Spleen (tissue), 11 donors: ENCODE measurements around the gene PICALM. TPM values are rescaled to one million over a fixed set of nuclear protein-coding genes. Genes with fewer than 3 reads are reported as not detected.

Experiments used
- DNase-seq: peaks from one replicate; pipeline ENCODE4 v3.0.0-alpha.2; 2020
- H3K27ac ChIP-seq, 8 donors: fragments of 200-600 bp; sonication (generic) in 7 of 8; 1 replicate in 4 of 8; 2 replicates in 4 of 8; pipeline versions ENCODE4 v1.5.0 to v1.8.0; 2016 to 2021; ENCODE audit warnings: inconsistent platforms in 4 of 8, mild to moderate bottlenecking in 4 of 8, moderate library complexity in 1 of 8
- H3K27me3 ChIP-seq, 7 donors: fragments of 200-600 bp; sonication (generic) in 6 of 7; replicated peaks in 1 of 7; 1 replicate in 4 of 7; 2 replicates in 3 of 7; pipeline versions ENCODE4 v1.5.0 to v1.8.0; 2016 to 2021; ENCODE audit warnings: inconsistent platforms in 3 of 7, mild to moderate bottlenecking in 1 of 7
- H3K36me3 ChIP-seq, 6 donors: fragments of 200-600 bp; sonication (generic) in 5 of 6; 1 replicate in 4 of 6; 2 replicates in 2 of 6; pipeline versions ENCODE4 v1.5.0 to v1.8.0; 2016 to 2021; ENCODE audit warnings: inconsistent platforms in 2 of 6
- H3K4me1 ChIP-seq, 6 donors: fragments of 200-600 bp; sonication (generic) in 5 of 6; 1 replicate in 3 of 6; 2 replicates in 3 of 6; pipeline versions ENCODE4 v1.5.0 to v1.8.0; 2016 to 2021; ENCODE audit warnings: inconsistent platforms in 3 of 6
- H3K4me3 ChIP-seq, 8 donors: fragments of 200-600 bp; sonication (generic) in 7 of 8; 1 replicate in 4 of 8; 2 replicates in 4 of 8; pipeline versions ENCODE4 v1.5.0 to v1.8.0; 2016 to 2021; ENCODE audit warnings: inconsistent platforms in 4 of 8, mild to moderate bottlenecking in 4 of 8, moderate library complexity in 2 of 8
- H3K9me3 ChIP-seq, 8 donors: fragments of 200-600 bp; sonication (generic) in 7 of 8; 1 replicate in 4 of 8; 2 replicates in 4 of 8; pipeline versions ENCODE4 v1.5.0 to v1.8.0; 2016 to 2021; ENCODE audit warnings: inconsistent platforms in 4 of 8
- POLR2A ChIP-seq, 3 donors: fragments of 450-650 bp; IDR thresholded peaks; one replicate each; pipeline ENCODE4 v1.5.1; 2017; ENCODE audit warnings: antibody characterized with exemption in 3 of 3, mild to moderate bottlenecking in 1 of 3
- POLR2AphosphoS5 ChIP-seq, 3 donors: sonication (generic); formaldehyde crosslinking; IDR thresholded peaks; one replicate each; pipeline ENCODE4 v1.5.1; 2017; ENCODE audit warnings: antibody characterized with exemption in 3 of 3
- WGBS, 5 donors: extraction: QIAGEN DNeasy Blood & Tissue Kit in 3 of 5; methylation state at CpG; one replicate each; pipeline versions ENCODE4 v1.1.5 to v1.1.7; 2013 to 2018; 5-methylcytosine and 5-hydroxymethylcytosine counted together
- intact Hi-C: fragments of 100-400 bp; cut with DNase I; formaldehyde crosslinking; loops from one replicate; pipeline ENCODE4 v1.15.0; 2023; ENCODE audit warnings: low total_unique reads
- polyA plus RNA-seq, 3 donors: library from polyadenylated mRNA; stranded (reverse); fragments of 200-250 nt; gene quantifications; one replicate each; pipeline ENCODE4 v1.2.1, GENCODE V29; 2013
- total RNA-seq, 7 donors: library from RNA; depleted of rRNA in 3 of 7; stranded (reverse); fragments of >200 nt in 3 of 7; fragmentation: NEBNext Ultra II Directional in 4 of 7; extraction: Animal tissue kit (Norgen Biotek cat#: 25700) in 4 of 7; gene quantifications; one replicate each; pipeline versions ENCODE4 v1.1.0 to v1.2.1, GENCODE V29; 2016 to 2021
- TF ChIP-seq, protein P1 (sequence below), 11 experiments: fragments of 200-600 bp in 7 of 11; fragments of 450-650 bp in 4 of 11; sonication (generic) in 4 of 11; IDR thresholded peaks in 8 of 11; conservative IDR thresholded peaks in 3 of 11; 1 replicate in 7 of 11; 2 replicates in 4 of 11; pipeline versions ENCODE4 v1.4.0 to v1.8.0; 2016 to 2021; ENCODE audit warnings: antibody characterized with exemption in 11 of 11, inconsistent platforms in 4 of 11, mild to moderate bottlenecking in 1 of 11
- donor health status: healthy with polysubstance abuse.
- donor health status: DM: no; HTN: no; CAD: no; lungs with moderate emphysema.
- donor health status: DM: no; HTN: no; CAD: no.
- donor health status: Bipolar disorder and iron deficiency.
- donor health status: healthy.
- donor health status: DM: no; HTN: no; CAD: no.
- donor health status: DM: yes; HTN: yes; CAD: no.

The PICALM gene
- total and polyA plus RNA-seq, 10 donors = 42.9 to 500 (median 288) TPM

DNA sequence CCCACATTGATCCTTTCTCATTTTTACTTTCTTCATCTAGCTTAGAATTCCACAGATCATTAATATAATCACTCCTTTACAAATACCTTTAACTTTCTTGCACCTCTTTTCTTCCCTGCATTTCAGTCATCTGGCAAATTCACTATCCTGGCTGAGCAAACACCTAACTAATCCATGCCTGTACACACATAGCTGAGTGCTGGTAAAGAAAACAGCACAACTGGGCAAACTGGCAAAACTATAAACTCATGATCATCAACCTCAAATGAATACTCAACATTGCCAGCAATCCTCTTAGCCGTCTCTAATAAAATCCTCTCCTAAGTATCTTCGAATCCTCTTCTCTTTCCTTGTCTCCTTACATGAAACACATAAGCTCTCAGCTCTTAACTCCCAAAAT is 52.4 kb downstream of the PICALM start:
- Histone ChIP-seq H3K4me3 (no peak overlapping the region), H3K9me3 (no peaks in the 10 kb centered on the region), H3K27me3 (no peaks in the 10 kb centered on the region), H3K4me1 (peaks cover 5 to 62% (median 21%) of the 10 kb centered on the region in 6 donors), H3K36me3 (peaks cover 0 to 96% (median 42%) of the 10 kb centered on the region in 6 donors), H3K27ac (peak overlapping the region in 1 of 8 donors; percentile 12)
- 94 to 99% (median 97%) methylated on average over 2 of the region's 2 CpGs for WGBS, 5 donors
- TF ChIP-seq, protein P1, sequence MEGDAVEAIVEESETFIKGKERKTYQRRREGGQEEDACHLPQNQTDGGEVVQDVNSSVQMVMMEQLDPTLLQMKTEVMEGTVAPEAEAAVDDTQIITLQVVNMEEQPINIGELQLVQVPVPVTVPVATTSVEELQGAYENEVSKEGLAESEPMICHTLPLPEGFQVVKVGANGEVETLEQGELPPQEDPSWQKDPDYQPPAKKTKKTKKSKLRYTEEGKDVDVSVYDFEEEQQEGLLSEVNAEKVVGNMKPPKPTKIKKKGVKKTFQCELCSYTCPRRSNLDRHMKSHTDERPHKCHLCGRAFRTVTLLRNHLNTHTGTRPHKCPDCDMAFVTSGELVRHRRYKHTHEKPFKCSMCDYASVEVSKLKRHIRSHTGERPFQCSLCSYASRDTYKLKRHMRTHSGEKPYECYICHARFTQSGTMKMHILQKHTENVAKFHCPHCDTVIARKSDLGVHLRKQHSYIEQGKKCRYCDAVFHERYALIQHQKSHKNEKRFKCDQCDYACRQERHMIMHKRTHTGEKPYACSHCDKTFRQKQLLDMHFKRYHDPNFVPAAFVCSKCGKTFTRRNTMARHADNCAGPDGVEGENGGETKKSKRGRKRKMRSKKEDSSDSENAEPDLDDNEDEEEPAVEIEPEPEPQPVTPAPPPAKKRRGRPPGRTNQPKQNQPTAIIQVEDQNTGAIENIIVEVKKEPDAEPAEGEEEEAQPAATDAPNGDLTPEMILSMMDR (IDR thresholded peaks at IDR 0.05 in 8 of 11, conservative IDR thresholded peaks at IDR 0.05 in 3 of 11) = no peak
- TF ChIP-seq POLR2A (IDR thresholded peaks at IDR 0.05) (no peak), POLR2AphosphoS5 (IDR thresholded peaks at IDR 0.05) (no peak)
- intact Hi-C loops = no loop called here
- DNase-seq = no peak

DNA sequence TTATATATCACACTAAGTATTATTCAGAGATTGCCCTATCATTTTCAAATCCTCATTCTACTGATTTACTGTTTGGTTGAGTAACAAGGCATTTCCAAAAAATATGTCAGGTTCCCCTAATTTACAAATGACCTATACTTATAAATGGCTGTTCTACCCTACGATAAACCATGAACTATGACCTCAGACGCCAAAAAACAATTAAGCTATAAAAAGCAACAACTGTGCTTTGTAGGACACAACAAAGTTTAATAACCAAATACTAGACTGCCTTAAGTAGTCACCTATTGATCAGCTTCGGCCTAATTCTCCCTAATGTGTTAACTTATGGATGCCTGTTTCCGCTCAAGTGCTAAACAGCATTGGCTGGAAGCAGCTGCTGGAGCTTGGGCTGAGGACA is 53.2 kb downstream of the PICALM start:
- intact Hi-C loops = no loop called here
- peaks cover 0 to 96% (median 44%) of the 10 kb centered on the region in 6 donors for H3K36me3 ChIP-seq
- H3K27ac ChIP-seq = peak overlapping the region in 1 of 8 donors; percentile 12
- TF ChIP-seq POLR2AphosphoS5 (IDR thresholded peaks at IDR 0.05) = peak in 1 of 3 donors; percentile 32
- TF ChIP-seq, protein P1 (IDR thresholded peaks at IDR 0.05 in 8 of 11, conservative IDR thresholded peaks at IDR 0.05 in 3 of 11) = no peak
- TF ChIP-seq POLR2A (IDR thresholded peaks at IDR 0.05) = no peak
- DNase-seq = no peak
- peaks cover 0 to 55% (median 17%) of the 10 kb centered on the region in 6 donors for H3K4me1 ChIP-seq
- no peaks in the 10 kb centered on the region for H3K27me3 ChIP-seq
- no peak overlapping the region for H3K4me3 ChIP-seq
- H3K9me3 ChIP-seq = no peaks in the 10 kb centered on the region
- 80 to 90% (median 82%) methylated on average over 4 of the region's 4 CpGs for WGBS, 5 donors

DNA sequence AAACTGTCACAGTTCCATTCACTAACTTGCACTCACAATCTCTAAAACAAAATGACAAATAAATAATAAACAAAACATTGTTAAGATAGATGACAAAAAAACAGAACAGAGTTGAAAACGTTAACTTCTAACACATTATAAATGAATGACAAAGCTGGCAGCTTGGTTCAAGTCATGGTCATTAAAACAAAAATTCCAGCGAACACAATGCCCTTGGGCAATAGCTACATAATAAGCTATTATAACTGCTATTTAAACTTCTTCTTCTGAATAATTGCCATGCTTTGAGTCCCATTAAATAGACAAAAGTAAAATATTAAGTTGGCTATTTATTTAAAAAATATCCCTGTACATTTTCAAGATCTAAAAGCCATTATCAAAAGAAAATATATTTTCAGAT is 54.7 kb downstream of the PICALM start:
- Histone ChIP-seq H3K4me1 (peaks cover 0 to 51% (median 17%) of the 10 kb centered on the region in 6 donors), H3K4me3 (no peak overlapping the region), H3K36me3 (peaks cover 0 to 96% (median 50%) of the 10 kb centered on the region in 6 donors), H3K27ac (no peak overlapping the region), H3K9me3 (no peaks in the 10 kb centered on the region), H3K27me3 (no peaks in the 10 kb centered on the region)
- intact Hi-C loops = no loop called here
- no peak for DNase-seq
- TF ChIP-seq, protein P1 (IDR thresholded peaks at IDR 0.05 in 8 of 11, conservative IDR thresholded peaks at IDR 0.05 in 3 of 11) = no peak
- TF ChIP-seq POLR2AphosphoS5 (IDR thresholded peaks at IDR 0.05) (no peak), POLR2A (IDR thresholded peaks at IDR 0.05) (no peak)
- 71 to 85% (median 81%) methylated on average over 2 of the region's 2 CpGs for WGBS, 5 donors

DNA sequence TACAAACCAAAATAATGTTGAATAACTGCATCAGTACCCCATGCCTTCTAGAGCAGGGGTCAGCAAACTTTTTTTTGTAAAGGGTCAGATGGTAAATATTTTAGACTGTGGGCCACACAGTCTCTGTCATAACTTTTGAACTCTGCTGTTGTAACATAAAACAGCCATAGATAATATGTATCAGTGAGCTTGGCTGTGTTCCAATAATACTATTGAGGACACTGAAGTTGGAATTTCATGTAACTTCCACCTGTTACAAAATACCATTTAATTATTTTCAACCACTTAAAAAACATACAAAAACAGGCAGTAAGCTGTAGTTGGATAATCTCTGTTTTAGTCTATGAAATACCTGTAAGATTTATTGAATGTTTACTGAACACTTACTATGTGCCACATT is 55.2 kb downstream of the PICALM start:
- Histone ChIP-seq H3K36me3 (peaks cover 0 to 96% (median 53%) of the 10 kb centered on the region in 6 donors), H3K4me3 (no peak overlapping the region), H3K27ac (no peak overlapping the region), H3K27me3 (no peaks in the 10 kb centered on the region), H3K9me3 (no peaks in the 10 kb centered on the region), H3K4me1 (peaks cover 0 to 51% (median 17%) of the 10 kb centered on the region in 6 donors)
- intact Hi-C loops = no loop called here
- DNase-seq = no peak
- TF ChIP-seq POLR2AphosphoS5 (IDR thresholded peaks at IDR 0.05) (no peak), POLR2A (IDR thresholded peaks at IDR 0.05) (no peak)
- TF ChIP-seq, protein P1 (IDR thresholded peaks at IDR 0.05 in 8 of 11, conservative IDR thresholded peaks at IDR 0.05 in 3 of 11) = no peak
